ENCODE measurements around the gene AAK1.
"Not testable (repeated sequence)": the region's sequence is repeated elsewhere in the genome, so short reads cannot be mapped to it uniquely, and the experiment has no call there.

The AAK1 gene

DNA sequence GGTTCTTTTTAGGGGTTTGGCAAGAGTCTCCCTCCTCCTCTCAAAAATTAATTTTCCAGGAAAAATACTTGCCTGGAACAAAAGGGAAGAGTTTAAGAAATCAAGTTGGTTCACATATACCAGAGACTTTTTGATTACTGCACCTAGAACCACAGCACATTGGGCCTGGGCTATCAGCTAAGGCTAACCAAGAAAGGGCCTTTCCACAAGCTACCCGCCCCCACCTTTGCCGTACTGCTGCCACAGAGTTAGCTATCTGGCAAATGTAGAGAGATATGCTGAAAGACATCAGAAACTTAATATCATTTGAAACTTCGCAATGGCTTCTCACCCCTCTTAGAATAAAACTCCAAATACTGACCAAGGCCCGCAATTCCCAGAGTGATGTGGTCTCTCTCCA is 76.9 kb downstream of the AAK1 start:
- DNase-seq = no peak

DNA sequence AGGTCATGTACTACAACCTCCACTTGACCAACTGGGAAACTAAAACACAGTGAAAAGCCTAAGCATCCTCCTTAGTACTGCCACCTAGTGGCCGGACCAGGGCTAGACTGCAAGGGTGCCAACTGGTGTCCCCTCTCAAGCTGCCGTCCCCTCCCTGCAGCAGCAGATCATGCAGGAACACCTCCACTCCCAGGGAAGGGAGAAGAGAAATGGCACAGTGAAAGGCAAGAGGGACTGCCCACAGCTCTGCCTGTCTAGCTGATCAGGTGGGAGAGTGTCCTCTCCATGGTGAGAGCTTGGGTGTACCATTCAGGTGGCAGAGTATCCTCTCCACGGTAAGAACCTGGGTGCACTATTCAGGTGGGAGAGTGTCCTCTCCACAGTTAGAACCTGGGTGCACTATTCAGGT is 78.1 kb downstream of the AAK1 start:
- DNase-seq = peak; percentile 90

DNA sequence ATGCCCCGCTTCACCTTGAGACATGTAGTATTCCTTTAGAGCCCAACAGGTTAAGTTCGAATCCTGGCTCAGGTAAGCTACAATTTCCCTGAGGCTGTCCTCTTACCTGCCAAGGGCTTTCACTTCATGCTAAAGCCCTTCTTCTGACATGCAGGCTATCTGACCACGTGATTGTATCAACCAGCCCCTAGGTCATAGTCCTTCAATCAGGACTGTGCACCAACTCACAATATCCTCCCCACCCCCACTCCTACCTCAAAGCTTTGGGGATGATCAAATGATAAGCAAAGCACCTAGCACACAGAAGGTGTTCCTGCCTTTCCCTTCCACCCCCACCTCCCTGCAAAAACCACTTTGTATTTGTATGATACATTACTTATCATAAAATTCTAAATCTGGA is 78.9 kb downstream of the AAK1 start:
- DNase-seq = no peak

DNA sequence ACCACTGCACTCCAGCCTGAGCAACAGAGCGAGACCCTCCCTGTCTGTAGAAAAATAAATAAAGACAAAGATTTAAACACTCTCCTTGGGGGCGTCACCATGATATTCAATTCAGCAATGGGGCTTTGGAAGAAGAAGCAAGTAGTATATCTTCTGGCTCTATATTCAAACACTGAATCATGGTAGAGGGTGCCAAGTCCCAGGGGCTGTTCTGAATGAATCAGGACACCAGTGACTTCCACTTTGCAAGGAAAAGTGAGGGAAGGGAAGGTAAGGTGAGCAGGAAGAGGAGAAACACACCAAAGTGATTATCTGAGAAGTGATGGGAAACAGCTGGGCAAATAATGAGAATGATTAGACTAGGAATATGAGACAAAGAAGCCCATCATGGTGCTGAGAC is 80.5 kb downstream of the AAK1 start:
- DNase-seq = no peak

GRCh38 chr2:69561101-69561500 is 82.4 kb downstream of the AAK1 start:
- DNase-seq = no peak

DNA sequence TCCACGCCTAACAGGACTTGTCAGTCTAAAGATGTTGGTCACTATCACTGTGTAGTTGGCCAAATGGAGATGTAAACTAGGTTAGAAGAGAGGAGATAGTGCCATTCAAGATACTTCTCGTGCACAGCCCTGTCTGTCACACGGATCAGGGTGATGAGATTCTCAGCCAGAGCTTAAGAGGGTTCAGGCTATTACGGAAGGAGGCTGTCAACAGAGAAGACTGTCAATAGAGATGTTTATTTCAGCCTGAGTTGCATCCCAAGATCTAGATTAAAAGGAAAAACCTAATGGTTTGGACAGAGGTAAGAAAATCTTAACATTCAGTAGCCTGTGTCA is 83.4 kb downstream of the AAK1 start:
- DNase-seq = no peak

GRCh38 chr2:69559442-69560146 is 83.9 kb downstream of the AAK1 start:
- DNase-seq = no peak

DNA sequence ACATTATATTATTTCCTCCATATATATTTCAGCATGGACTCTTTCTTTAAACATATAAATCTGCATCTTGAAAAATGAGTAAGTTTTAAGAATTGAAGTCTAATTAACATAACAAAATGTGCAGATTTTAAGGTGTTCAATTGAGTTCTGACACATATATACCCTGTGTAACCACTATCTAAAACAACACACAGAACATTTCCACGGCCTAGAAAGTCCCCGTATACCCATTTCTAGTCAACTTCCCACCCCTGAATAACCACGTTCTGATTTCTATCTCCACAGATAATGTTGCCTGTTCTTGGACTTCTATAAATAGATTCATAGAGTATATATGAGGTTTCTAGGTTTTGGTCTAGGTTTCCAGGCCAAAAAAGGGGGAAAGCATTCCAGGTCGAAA is 87.5 kb downstream of the AAK1 start:
- DNase-seq = no peak

GRCh38 chr2:69554981-69555380 is 88.6 kb downstream of the AAK1 start:
- no peak for DNase-seq

GRCh38 chr2:69554568-69554967 is 89.0 kb downstream of the AAK1 start:
- DNase-seq = no peak

DNA sequence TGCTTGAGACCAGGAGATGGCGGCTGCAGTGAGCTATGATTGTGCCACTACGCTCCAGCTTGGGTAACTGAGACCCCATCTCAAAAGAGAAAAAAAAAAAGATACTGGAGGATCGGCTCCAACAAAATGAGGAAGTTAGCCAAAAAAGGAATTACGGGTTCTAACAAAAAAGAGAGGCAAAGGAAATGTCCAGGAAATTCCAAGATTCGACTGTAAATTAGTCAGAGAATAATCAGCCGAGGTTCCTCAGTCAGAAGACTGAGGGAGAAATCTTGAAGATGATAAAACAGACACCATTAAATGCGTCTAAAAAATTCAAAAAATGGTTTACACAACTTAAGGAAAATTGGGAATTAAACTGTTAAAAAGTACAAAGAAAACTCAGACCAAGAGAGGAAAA is 89.5 kb downstream of the AAK1 start:
- DNase-seq = no peak

DNA sequence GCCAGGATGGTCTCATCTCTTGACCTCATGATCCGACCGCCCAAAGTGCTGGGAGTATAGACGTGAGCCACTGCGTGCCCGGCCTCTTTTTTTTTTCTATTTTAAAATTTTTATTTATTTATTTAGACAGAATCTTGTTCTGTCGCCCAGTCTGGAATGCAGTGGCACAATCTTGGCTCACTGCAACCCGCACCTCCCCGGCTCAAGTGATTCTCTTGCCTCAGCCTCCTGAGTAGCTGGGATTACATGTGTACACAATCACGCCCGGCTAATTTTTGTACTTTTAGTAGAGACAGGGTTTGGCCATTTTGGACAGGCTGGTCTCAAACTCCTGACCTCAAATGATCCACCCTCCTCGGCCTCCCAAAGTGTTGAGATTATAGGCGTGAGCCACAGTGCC is 93.0 kb downstream of the AAK1 start:
- not testable (repeated sequence) for DNase-seq

DNA sequence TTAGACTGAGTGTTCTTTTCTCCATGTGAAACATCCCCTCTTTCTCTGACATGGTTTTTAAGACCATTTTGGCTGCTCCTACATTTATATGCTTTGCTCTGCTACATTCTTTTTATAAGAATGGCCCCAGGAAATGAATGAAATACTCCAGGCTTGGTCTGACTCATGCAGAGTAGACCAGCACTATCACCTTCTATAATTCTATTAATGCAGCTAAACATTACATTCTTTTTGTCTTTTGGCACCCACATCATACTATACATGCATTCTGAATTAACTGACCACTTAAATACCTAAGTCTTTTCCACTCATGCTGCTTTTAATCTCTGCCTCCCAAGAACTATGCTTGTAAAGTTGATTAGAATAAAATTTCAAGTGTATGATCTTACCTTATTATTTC is 94.1 kb downstream of the AAK1 start:
- DNase-seq = no peak

DNA sequence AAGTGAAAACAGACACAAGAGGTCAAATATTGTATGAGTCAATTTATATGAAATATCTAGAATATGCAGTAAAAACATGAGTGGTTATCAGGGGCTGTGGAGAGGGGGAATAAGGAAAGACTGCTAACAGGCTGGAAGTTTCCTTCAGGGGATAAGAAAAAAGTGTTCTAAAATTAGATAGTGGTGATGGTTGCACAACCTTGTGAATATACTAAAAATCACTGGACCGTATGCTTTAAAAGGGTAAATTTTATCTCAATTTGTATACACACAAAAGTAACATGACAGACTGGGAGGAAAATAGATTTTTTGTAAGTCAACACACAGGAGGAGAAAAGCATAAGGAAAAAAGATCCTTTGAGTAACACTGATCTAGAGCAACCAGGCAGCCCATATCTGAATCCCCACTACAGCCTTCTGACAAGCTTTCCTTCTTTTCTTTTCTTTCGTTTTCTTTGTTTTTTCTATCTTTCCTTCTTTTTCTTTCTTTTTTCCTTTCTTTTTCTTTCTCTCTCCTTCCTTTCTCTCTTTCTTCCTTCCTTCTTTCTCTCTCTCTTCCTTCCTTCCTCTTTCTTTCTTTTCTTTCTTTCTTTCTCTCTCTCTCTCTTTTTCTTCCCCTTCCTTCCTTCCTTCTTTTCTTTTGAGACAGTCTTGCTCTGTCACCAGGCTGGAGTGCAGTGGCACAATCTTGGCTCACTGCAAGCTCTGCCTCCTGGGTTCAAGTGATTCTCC is 95.4 kb downstream of the AAK1 start:
- DNase-seq = no peak

DNA sequence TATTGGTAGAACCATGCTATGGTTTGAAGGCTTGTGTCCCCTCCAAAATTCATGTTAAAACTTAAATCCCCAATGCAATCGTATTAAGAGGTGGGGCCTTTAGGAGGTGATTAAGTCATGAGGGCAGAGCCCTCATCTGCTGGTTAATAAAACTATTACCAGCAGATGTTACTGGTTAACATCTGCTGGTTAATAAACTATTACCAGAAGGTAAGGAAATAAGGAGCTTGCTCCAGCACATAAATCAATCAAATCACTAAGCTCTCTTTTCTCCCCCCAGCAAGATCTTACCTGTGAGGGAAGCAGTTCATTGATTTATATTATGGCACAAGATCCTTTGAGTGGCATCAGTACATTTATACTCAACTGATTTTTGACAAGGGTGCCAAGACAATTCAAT is 96.9 kb downstream of the AAK1 start:
- DNase-seq = no peak

GRCh38 chr2:69545477-69545932 is 98.0 kb downstream of the AAK1 start:
- no peak for DNase-seq

- no peak for DNase-seq
These were observed 98.6 kb downstream of the AAK1 start for GRCh38 chr2:69544951-69545350.

DNA sequence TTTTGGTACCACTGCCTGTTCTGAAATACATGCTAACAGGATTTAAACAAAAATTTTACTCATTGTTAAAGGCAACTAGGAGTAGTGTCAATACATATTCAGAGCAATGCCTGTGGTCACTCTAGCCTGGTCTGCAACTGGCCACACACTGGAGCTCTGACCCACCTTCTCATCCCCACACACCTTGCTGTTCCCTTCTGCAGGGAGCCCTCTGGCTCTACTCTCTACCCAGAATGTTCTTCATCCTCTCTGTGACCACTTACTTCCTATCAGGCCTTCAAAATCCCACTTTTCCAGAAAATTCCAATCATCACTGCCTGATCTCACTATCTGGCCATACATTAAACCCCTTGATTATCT is 104.0 kb downstream of the AAK1 start:
- DNase-seq = no peak

DNA sequence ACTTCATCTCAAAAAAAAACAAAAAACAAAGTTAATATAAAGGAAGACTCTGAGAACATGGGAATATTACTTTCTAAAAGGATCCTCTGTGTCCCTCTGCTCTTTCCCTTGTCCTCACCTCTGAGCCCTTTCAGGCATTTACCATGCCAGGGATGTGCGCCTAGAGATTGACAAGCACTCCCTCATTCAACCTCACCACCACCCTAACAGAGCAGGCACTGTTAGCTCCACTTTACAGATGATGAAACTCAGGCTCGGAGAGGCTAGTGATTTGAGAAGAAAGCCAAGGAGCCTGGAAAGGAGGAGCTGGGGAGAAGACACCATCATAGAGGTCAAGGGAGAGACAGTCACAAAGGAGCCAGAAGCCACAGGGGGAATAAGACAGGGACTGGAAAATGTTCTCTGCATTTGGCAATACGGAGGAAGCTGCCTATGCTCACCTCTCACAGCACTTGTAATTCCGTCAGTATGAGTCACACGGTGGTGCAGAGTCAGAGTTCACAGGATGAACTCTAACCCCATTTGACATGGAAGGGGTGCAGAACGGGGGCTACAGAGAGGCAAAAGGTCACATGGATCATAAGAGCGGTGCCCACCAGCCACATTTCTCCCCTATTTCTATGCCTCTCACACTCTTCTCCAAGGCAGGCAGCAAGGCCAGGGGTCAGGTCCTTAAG is 104.5 kb downstream of the AAK1 start:
- no peak for DNase-seq

DNA sequence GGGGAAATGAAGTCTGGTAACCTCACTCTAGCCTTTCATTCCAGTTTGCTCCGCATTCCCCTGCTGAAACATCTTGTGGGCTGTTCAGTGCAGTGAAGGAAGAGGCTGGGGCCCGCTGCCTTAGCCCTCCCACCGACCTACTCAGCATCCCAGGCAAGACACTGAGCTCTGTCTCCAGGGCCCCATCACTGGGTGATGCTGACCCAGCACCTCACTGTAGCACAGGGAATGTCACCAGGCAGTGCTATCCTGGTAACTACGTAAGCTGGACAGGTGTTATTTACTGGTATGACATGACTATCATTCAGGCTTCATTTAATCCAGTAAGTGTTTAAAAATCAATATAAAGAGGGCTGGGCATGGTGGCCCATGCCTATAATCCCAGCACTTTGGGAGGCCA is 105.3 kb downstream of the AAK1 start:
- no peak for DNase-seq

DNA sequence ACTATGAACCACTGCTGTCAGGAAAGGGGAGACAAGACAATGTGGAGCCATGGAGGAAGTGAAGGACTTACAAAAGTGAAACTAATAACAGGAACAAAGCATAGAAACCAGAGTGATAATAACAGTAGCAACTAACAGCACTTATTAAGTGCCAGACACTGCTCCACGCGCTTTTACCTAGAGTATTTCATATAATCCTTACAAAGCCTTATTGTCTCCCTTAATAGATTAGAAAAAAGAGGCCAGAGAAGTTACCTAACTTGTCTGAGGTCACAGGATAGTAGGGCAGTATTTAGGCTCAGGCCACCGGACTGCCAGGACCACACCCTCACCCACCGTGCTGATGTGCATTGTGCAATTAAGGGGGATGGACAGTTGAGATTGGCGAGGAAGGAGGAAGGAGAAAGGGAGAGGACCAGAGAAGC is 107.7 kb downstream of the AAK1 start:
- DNase-seq = no peak

GRCh38 chr2:69531186-69531585 is 112.4 kb downstream of the AAK1 start:
- no peak for DNase-seq

DNA sequence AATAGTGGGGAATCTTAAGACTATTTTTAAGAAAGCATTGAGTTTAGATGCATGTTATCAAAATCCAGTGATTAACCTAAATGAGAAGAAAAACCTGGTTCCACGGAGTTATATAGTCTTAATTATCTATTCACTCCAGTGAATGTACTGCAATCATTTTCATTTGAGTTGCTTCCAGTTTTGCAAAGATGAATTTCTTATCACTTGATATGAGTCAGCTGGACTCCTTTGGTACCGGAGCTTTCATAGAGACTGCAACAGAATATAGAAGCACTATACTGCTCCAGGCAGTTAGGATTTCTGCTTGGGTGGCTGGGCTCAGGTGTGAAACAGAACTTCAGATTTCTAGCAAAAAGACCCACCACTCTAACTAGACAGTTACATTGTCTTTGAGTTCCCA is 114.1 kb downstream of the AAK1 start:
- no peak for DNase-seq

GRCh38 chr2:69525261-69525660 is 118.3 kb downstream of the AAK1 start:
- DNase-seq = no peak
